ENCODE results near the gene OBSCN.

OBSCN gene

DNA sequence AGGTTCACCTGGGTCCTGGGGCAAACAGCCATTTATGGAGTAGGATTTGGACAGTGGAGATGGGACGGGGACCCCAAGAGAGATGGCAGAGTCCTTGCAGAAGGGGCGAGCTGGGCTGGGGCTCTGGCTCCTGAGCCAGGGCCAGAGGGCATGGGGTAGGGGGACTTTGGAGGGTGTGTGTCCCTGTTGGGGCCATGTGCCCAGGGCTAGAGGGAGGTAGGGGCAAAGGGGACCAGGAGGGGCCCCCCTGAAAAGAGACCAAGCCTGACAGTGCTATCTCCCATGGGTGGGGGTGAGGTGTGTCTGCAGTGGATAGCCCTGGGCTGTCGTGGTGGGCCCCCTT is 106.4 kb downstream of the OBSCN start:
- H3K4me1 ChIP-seq, result no peaks in the 10 kb centered on the region
- H3K36me3 ChIP-seq, result no peaks in the 10 kb centered on the region
- TF ChIP-seq, protein P1, sequence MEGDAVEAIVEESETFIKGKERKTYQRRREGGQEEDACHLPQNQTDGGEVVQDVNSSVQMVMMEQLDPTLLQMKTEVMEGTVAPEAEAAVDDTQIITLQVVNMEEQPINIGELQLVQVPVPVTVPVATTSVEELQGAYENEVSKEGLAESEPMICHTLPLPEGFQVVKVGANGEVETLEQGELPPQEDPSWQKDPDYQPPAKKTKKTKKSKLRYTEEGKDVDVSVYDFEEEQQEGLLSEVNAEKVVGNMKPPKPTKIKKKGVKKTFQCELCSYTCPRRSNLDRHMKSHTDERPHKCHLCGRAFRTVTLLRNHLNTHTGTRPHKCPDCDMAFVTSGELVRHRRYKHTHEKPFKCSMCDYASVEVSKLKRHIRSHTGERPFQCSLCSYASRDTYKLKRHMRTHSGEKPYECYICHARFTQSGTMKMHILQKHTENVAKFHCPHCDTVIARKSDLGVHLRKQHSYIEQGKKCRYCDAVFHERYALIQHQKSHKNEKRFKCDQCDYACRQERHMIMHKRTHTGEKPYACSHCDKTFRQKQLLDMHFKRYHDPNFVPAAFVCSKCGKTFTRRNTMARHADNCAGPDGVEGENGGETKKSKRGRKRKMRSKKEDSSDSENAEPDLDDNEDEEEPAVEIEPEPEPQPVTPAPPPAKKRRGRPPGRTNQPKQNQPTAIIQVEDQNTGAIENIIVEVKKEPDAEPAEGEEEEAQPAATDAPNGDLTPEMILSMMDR (IDR thresholded peaks at IDR 0.05; ENCODE audit: low read depth, low read length), result no peak
- H3K4me3 ChIP-seq (ENCODE audit: low read depth, low read length), result no peak overlapping the region
- H3K27me3 ChIP-seq, result no peaks in the 10 kb centered on the region
- H3K9me3 ChIP-seq, result no peaks in the 10 kb centered on the region
- peak; percentile 8 for DNase-seq

DNA sequence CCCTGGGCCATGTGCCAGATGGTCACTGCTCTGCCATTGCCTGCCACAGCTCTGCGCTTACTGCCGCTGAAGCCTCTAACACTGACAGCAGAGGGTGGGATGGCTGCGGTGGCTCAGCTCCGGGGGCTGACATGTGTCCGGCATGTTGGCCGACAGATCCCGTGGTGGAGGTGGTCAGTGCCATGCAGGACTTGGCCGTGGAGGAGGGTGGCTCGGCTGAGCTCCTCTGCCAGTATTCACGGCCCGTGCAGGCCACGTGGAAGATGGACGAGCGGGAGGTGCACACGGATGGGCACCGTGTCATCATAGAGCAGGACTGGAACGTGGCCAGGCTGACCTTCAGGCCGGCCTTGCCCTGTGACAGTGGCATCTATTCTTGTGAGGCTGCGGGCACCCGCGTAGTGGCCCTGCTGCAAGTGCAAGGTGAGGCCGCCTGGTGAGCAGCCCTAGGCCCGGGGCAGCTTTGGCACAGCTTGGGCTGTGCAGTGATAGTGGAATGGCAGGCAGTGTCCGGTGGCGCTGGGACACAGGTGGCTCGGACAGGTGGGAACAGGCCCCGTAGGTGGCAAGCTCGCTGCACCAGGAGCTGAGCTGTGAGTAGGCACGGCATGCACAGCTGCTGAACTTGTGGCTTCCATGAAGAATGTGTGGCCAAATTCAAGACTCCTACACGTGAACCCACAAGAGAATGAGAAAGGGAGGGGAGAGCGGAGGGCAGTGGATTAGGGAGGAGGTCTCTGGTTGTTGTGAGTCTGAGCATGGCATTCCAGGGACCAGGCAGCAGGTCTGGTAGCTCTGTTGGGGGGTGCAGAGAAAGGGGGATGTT is 107.0 kb downstream of the OBSCN start:
- Histone ChIP-seq H3K36me3 (no peaks in the 10 kb centered on the region), H3K27me3 (no peaks in the 10 kb centered on the region), H3K9me3 (no peaks in the 10 kb centered on the region), H3K4me1 (no peaks in the 10 kb centered on the region), H3K4me3 (ENCODE audit: low read depth, low read length) (no peak overlapping the region)
- TF ChIP-seq, protein P1 (IDR thresholded peaks at IDR 0.05; ENCODE audit: low read depth, low read length), result no peak
- no peak for DNase-seq

DNA sequence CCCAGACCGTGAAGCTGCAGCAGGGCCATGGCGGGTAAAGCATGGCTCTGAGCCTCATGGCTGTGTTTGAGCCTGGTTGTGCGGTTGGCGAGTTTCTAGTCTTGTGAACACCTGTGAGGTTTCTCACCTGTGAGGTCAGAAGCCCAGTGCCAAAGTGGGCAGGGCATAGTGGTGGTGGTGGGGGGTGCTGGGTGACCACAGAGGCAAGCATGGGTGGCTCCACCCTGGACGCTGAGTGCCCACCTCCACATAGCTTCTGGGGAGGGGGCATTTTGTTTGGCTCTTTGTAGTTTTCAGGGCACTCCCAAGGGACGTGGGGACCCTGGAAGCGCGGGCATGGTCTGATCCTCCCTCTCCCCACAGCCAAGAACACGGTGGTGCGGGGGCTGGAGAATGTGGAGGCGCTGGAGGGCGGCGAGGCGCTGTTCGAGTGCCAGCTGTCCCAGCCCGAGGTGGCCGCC is 107.7 kb downstream of the OBSCN start:
- DNase-seq, result peak; percentile 5
- TF ChIP-seq, protein P1 (IDR thresholded peaks at IDR 0.05; ENCODE audit: low read depth, low read length), result no peak
- Histone ChIP-seq H3K36me3 (no peaks in the 10 kb centered on the region), H3K9me3 (no peaks in the 10 kb centered on the region), H3K4me1 (no peaks in the 10 kb centered on the region), H3K27me3 (no peaks in the 10 kb centered on the region), H3K4me3 (ENCODE audit: low read depth, low read length) (no peak overlapping the region)

DNA sequence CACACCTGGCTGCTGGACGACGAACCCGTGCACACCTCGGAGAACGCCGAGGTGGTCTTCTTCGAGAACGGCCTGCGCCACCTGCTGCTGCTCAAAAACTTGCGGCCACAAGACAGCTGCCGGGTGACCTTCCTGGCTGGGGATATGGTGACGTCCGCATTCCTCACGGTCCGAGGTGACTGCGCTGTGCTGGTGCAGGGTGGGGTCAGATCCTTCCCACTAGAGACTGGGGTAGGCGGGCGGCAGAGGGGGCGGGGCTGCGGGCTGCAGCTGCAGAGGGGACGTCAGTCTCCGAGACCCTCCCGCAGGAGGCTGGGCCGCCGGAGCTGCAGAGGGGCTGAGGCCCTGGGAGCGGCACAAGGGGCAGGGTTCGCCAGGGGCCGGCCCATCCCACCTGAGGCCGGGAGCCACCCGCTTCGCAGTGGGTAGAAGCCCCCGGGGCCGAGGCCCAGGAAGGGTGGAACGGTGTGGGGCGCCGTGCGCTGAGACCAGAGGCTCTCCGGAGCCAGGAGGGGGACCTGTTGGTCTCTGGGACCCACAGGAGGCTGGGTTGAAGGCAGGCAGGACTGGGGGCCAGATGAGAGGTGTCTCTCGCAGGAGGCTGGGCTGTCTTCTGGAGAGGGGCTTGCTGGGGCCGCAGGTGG is 108.2 kb downstream of the OBSCN start:
- Histone ChIP-seq H3K4me3 (ENCODE audit: low read depth, low read length) (no peak overlapping the region), H3K36me3 (no peaks in the 10 kb centered on the region)

DNA sequence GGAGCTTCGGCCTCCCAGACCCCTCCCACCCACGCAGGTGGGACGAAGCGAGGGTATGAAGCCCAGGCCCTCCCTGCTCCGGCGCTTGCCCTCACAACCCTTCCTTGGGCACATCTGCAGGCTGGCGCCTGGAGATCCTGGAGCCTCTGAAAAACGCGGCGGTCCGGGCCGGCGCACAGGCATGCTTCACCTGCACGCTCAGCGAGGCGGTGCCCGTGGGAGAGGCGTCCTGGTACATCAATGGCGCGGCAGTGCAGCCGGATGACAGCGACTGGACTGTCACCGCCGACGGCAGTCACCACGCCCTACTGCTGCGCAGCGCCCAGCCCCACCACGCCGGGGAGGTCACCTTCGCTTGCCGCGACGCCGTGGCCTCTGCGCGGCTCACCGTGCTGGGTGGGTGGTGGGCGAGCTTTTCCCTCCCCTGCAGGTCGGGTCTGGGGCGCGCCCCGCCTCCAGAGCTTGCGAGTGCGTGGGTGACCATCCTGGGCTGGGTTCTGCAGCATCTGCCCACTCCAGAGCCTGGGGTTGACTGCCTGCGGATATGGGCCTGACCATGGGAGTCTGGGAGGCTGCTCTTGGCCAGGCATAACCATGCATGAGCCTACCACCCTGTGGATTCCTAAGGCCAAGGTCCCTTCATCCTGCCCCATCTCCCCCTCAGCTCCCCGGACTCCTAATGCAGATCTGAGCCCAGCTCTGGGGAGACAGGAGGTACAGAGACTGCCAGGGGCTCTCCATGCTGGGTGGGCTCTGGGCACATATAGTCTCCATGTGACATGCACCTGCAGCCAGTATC is 108.9 kb downstream of the OBSCN start:
- no peaks in the 10 kb centered on the region for H3K9me3 ChIP-seq
- no peaks in the 10 kb centered on the region for H3K4me1 ChIP-seq
- TF ChIP-seq, protein P1 (IDR thresholded peaks at IDR 0.05; ENCODE audit: low read depth, low read length), result no peak
- DNase-seq, result peak; percentile 8
- H3K4me3 ChIP-seq (ENCODE audit: low read depth, low read length), result no peak overlapping the region
- no peaks in the 10 kb centered on the region for H3K27me3 ChIP-seq
- no peaks in the 10 kb centered on the region for H3K36me3 ChIP-seq

More for the DNA sequence above, 108.2 kb downstream of the OBSCN start:
- no peaks in the 10 kb centered on the region for H3K9me3 ChIP-seq
- H3K27me3 ChIP-seq, result no peaks in the 10 kb centered on the region
- DNase-seq, result peak; percentile 11
- TF ChIP-seq, protein P1 (IDR thresholded peaks at IDR 0.05; ENCODE audit: low read depth, low read length), result no peak
- no peaks in the 10 kb centered on the region for H3K4me1 ChIP-seq
